Liver (tissue), 3 donors: ENCODE measurements around the gene EMC1.

Experiments used
- ATF3 ChIP-seq: IDR thresholded peaks from 2 replicates; pipeline ENCODE4 v1.6.1; 2016; ENCODE audit warnings: antibody characterized with exemption
- CTCF ChIP-seq: fragments of 150-350 bp; IDR thresholded peaks from 2 replicates; pipeline ENCODE4 v1.5.1; 2017; ENCODE audit warnings: improper control_type of control experiment, low read depth, low read length; ENCODE audit not compliant: missing input control
- EGR1 ChIP-seq, 2 donors: IDR thresholded peaks; 2 replicates each; pipeline ENCODE4 v1.6.1; 2016 to 2018; ENCODE audit warnings: antibody characterized with exemption in 2 of 2, low read depth in 2 of 2
- FOXA1 ChIP-seq: IDR thresholded peaks from 2 replicates; pipeline ENCODE4 v1.6.1; 2016; ENCODE audit warnings: antibody characterized with exemption
- GABPA ChIP-seq, 2 donors: IDR thresholded peaks in 1 of 2; conservative IDR thresholded peaks in 1 of 2; 2 replicates each; pipeline ENCODE4 v1.6.1; 2016; ENCODE audit warnings: antibody characterized with exemption in 2 of 2, mild to moderate bottlenecking in 1 of 2, moderate library complexity in 1 of 2
- HNF4G ChIP-seq: IDR thresholded peaks from 2 replicates; pipeline ENCODE4 v1.6.1; 2016; ENCODE audit warnings: antibody characterized with exemption
- NR2F2 ChIP-seq: IDR thresholded peaks from 2 replicates; pipeline ENCODE4 v1.6.1; 2016; ENCODE audit warnings: antibody characterized with exemption
- RAD21 ChIP-seq, 2 donors: IDR thresholded peaks; 2 replicates each; pipeline ENCODE4 v1.6.1; 2016; ENCODE audit warnings: antibody characterized with exemption in 2 of 2, mild to moderate bottlenecking in 2 of 2
- SP1 ChIP-seq: IDR thresholded peaks from 2 replicates; pipeline ENCODE4 v1.6.1; 2018; ENCODE audit warnings: antibody characterized with exemption, mild to moderate bottlenecking
- TAF1 ChIP-seq: conservative IDR thresholded peaks from 2 replicates; pipeline ENCODE4 v1.6.1; 2016; ENCODE audit warnings: antibody characterized with exemption, mild to moderate bottlenecking
- YY1 ChIP-seq: IDR thresholded peaks from 2 replicates; pipeline ENCODE4 v1.6.1; 2016; ENCODE audit warnings: antibody characterized with exemption, mild to moderate bottlenecking
- ZBTB33 ChIP-seq: IDR thresholded peaks from 2 replicates; pipeline ENCODE4 v1.6.1; 2016; ENCODE audit warnings: antibody characterized with exemption
- TF ChIP-seq, protein P1 (sequence below): IDR thresholded peaks from 2 replicates; pipeline ENCODE4 v1.6.1; 2016; ENCODE audit warnings: antibody characterized with exemption
- donor health status: healthy.
- donor health status: healthy.

GRCh38 chr1:19213580-19213979 is 37.7 kb downstream of the EMC1 start:
- TF ChIP-seq CTCF (no peak), RAD21 (IDR thresholded peaks at IDR 0.05) (no peak), YY1 (no peak), TAF1 (no peak), SP1 (no peak), ATF3 (no peak), NR2F2 (no peak), HNF4G (no peak), FOXA1 (no peak), ZBTB33 (no peak), GABPA (IDR thresholded peaks at IDR 0.05 in 1 of 2, conservative IDR thresholded peaks at IDR 0.05 in 1 of 2) (no peak), EGR1 (IDR thresholded peaks at IDR 0.05; ENCODE audit: low read depth in 2 of 2) (no peak)
- TF ChIP-seq, protein P1, sequence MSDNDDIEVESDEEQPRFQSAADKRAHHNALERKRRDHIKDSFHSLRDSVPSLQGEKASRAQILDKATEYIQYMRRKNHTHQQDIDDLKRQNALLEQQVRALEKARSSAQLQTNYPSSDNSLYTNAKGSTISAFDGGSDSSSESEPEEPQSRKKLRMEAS, result no peak
